Suprapubic skin (tissue), 4 donors: ENCODE results near the gene HOXB5.

Experiments
- EP300 ChIP-seq: sonication (generic); formaldehyde crosslinking; IDR thresholded peaks from one replicate; pipeline ENCODE4 v1.6.1; 2017; ENCODE audit warnings: antibody characterized with exemption
- POLR2A ChIP-seq, 2 donors: fragments of 450-650 bp; IDR thresholded peaks; one replicate each; pipeline ENCODE4 v1.6.1; 2017; ENCODE audit warnings: antibody characterized with exemption in 2 of 2, mild to moderate bottlenecking in 2 of 2, moderate library complexity in 2 of 2
- POLR2AphosphoS5 ChIP-seq, 3 donors: sonication (generic); formaldehyde crosslinking; IDR thresholded peaks; one replicate each; pipeline ENCODE4 v1.6.1; 2017; ENCODE audit warnings: antibody characterized with exemption in 3 of 3
- TF ChIP-seq, protein P1 (sequence below), 2 donors: fragments of 200-600 bp in 1 of 2; fragments of 450-650 bp in 1 of 2; sonication (generic) in 1 of 2; IDR thresholded peaks; one replicate each; pipeline ENCODE4 v1.5.1; 2016 to 2019; ENCODE audit warnings: antibody characterized with exemption in 2 of 2, mild to moderate bottlenecking in 1 of 2, moderate library complexity in 1 of 2

DNA sequence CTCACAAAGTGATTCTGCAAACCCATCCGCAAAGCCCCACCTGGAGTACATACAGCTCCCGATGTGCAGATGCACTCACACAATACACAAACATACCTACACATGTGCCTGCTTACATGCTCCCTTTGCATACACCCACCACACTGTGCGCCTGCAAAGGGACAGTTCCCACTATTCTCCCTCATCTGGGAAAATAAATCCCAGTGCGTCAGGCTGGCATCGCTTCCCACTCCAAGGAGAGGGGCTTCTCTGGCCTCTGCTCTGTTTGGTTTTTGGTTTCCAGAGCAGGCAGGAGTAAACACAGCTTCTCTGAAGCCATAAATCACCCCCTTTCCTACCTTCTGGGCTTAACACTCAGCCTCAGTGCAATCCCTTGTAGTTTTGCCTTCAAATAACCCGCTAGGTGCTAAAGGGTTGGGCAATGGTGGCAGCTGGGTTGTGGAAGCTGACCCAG is 30.2 kb downstream of the HOXB5 start:
- TF ChIP-seq POLR2AphosphoS5 (IDR thresholded peaks at IDR 0.05) (no peak), POLR2A (IDR thresholded peaks at IDR 0.05) (no peak), EP300 (no peak)
- TF ChIP-seq, protein P1, sequence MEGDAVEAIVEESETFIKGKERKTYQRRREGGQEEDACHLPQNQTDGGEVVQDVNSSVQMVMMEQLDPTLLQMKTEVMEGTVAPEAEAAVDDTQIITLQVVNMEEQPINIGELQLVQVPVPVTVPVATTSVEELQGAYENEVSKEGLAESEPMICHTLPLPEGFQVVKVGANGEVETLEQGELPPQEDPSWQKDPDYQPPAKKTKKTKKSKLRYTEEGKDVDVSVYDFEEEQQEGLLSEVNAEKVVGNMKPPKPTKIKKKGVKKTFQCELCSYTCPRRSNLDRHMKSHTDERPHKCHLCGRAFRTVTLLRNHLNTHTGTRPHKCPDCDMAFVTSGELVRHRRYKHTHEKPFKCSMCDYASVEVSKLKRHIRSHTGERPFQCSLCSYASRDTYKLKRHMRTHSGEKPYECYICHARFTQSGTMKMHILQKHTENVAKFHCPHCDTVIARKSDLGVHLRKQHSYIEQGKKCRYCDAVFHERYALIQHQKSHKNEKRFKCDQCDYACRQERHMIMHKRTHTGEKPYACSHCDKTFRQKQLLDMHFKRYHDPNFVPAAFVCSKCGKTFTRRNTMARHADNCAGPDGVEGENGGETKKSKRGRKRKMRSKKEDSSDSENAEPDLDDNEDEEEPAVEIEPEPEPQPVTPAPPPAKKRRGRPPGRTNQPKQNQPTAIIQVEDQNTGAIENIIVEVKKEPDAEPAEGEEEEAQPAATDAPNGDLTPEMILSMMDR (IDR thresholded peaks at IDR 0.05): no peak
